Colonic mucosa (tissue), 4 donors: ENCODE data around the gene MTO1. TPM values are rescaled to one million over a fixed set of nuclear protein-coding genes. Genes with fewer than 3 reads are reported as not detected.

ENCODE experiments used
- DNase-seq: peaks from one replicate; pipeline ENCODE4 v3.0.0-alpha.2; 2020
- H3K27ac ChIP-seq: fragments of 200-600 bp; one replicate; pipeline ENCODE4 v1.8.0; 2021
- H3K27me3 ChIP-seq: fragments of 200-600 bp; one replicate; pipeline ENCODE4 v1.8.0; 2021
- H3K36me3 ChIP-seq: fragments of 200-600 bp; one replicate; pipeline ENCODE4 v1.8.0; 2021
- H3K4me1 ChIP-seq: fragments of 200-600 bp; one replicate; pipeline ENCODE4 v1.8.0; 2021; ENCODE audit warnings: mild to moderate bottlenecking
- H3K4me3 ChIP-seq: fragments of 200-600 bp; one replicate; pipeline ENCODE4 v1.8.0; 2021
- H3K9ac ChIP-seq, 2 donors: one replicate each; pipeline ENCODE4 v1.7.0; 2013; ENCODE audit warnings: control low read depth in 2 of 2, low read depth in 2 of 2, low read length in 2 of 2
- H3K9me3 ChIP-seq: fragments of 200-600 bp; one replicate; pipeline ENCODE4 v1.8.0; 2021
- CTCF ChIP-seq: fragments of 200-600 bp; IDR thresholded peaks from one replicate; pipeline ENCODE4 v1.8.0; 2022; ENCODE audit warnings: antibody characterized with exemption, mild to moderate bottlenecking
- intact Hi-C: fragments of 100-400 bp; cut with DNase I; formaldehyde crosslinking; loops from one replicate; pipeline ENCODE4 v1.14.1; 2022
- total RNA-seq, 2 donors: library from RNA; stranded (reverse); fragmentation: NEBNext Ultra II Directional in 1 of 2; extraction: Animal tissue kit (Norgen Biotek cat#: 25700) in 1 of 2; gene quantifications; one replicate each; pipeline ENCODE4 v1.2.1, GENCODE V29; 2021
- donor health status: healthy.
- donor health status: DM: no; HTN: no; CAD: no.
- donor health status: DM: no; HTN: no; CAD: no.

MTO1 gene
- total RNA-seq = 10 to 100 TPM; 25.5 to 29.2 TPM

- Histone ChIP-seq H3K4me3 (peak within 1 kb of the TSS; percentile 69), H3K4me1 (peaks cover 6% of the 10 kb centered on the region), H3K36me3 (no peaks in the 10 kb centered on the region), H3K9ac (peak within 1 kb of the TSS; percentile 95 to 99), H3K27me3 (no peaks in the 10 kb centered on the region), H3K27ac (peak within 1 kb of the TSS; percentile 86), H3K9me3 (no peaks in the 10 kb centered on the region)
- no peak for TF ChIP-seq CTCF
- intact Hi-C loops = loop anchor here (5.0 kb wide), 1 partner anchor 61 kb away; the partner anchor contains the start of gene EEF1A1
- DNase-seq = peak; percentile 96
Measured at GRCh38 chr6:73461537-73462350, at the start of gene MTO1. TSS of gene MTO1 (plus strand) at chr6:73461737. CDS start at chr6:73461855, 118 bp downstream.

- TF ChIP-seq CTCF = no peak
Measured at GRCh38 chr6:73413102-73413501, 48.4 kb upstream of the MTO1 start.

GRCh38 chr6:73418081-73418741 is 43.3 kb upstream of the MTO1 start:
- DNase-seq = no peak
- Histone ChIP-seq H3K27me3 (no peaks in the 10 kb centered on the region), H3K9me3 (no peaks in the 10 kb centered on the region), H3K4me3 (no peak overlapping the region), H3K9ac (no peak overlapping the region), H3K4me1 (no peaks in the 10 kb centered on the region), H3K36me3 (no peaks in the 10 kb centered on the region), H3K27ac (no peak overlapping the region)
- intact Hi-C loops = no loop called here
- no peak for TF ChIP-seq CTCF

More at GRCh38 chr6:73413102-73413501, 48.4 kb upstream of the MTO1 start:
- no peaks in the 10 kb centered on the region for H3K4me1 ChIP-seq
- H3K27ac ChIP-seq = no peak overlapping the region
- no peaks in the 10 kb centered on the region for H3K36me3 ChIP-seq
- intact Hi-C loops = no loop called here
- H3K27me3 ChIP-seq = no peaks in the 10 kb centered on the region
- H3K4me3 ChIP-seq = no peak overlapping the region
- no peaks in the 10 kb centered on the region for H3K9me3 ChIP-seq
- no peak for DNase-seq
- no peak overlapping the region for H3K9ac ChIP-seq

- no peak for DNase-seq
- H3K27me3 ChIP-seq = no peaks in the 10 kb centered on the region
- H3K4me3 ChIP-seq = no peak overlapping the region
- H3K27ac ChIP-seq = no peak overlapping the region
- intact Hi-C loops = no loop called here
- no peaks in the 10 kb centered on the region for H3K4me1 ChIP-seq
- H3K36me3 ChIP-seq = no peaks in the 10 kb centered on the region
- no peaks in the 10 kb centered on the region for H3K9me3 ChIP-seq
- no peak for TF ChIP-seq CTCF
- H3K9ac ChIP-seq = no peak overlapping the region
Measured at GRCh38 chr6:73421534-73421933, 40.0 kb upstream of the MTO1 start.

- Histone ChIP-seq H3K27me3 (no peaks in the 10 kb centered on the region), H3K36me3 (no peaks in the 10 kb centered on the region), H3K27ac (no peak overlapping the region), H3K9ac (no peak overlapping the region), H3K4me1 (no peaks in the 10 kb centered on the region), H3K4me3 (no peak overlapping the region), H3K9me3 (no peaks in the 10 kb centered on the region)
- DNase-seq = no peak
- intact Hi-C loops = no loop called here
- no peak for TF ChIP-seq CTCF
Measured at GRCh38 chr6:73435236-73435635, 26.3 kb upstream of the MTO1 start.
